HCEC 1CT (cell line): ENCODE measurements around the gene MST1R.
"Not testable (repeated sequence)": the region's sequence is repeated elsewhere in the genome, so short reads cannot be mapped to it uniquely, and the experiment has no call there.

Experiments
- DNase-seq: peaks from one replicate; pipeline ENCODE4 v3.0.0-alpha.2; 2017

Gene MST1R

GRCh38 chr3:49910409-49911123 is 6.9 kb upstream of the MST1R start:
- no peak for DNase-seq

GRCh38 chr3:49908373-49909199 is 4.9 kb upstream of the MST1R start:
- DNase-seq: no peak

- DNase-seq: no peak
Observed at GRCh38 chr3:49906073-49906743, 2.5 kb upstream of the MST1R start.

GRCh38 chr3:49904448-49904847 is 775 bp upstream of the MST1R start:
- DNase-seq: not testable (repeated sequence)

GRCh38 chr3:49902511-49903345 is 945 bp downstream of the MST1R start:
- no peak for DNase-seq

GRCh38 chr3:49901366-49902339 is 2.0 kb downstream of the MST1R start:
- no peak for DNase-seq

- no peak for DNase-seq
Observed at GRCh38 chr3:49900491-49901153, 3.1 kb downstream of the MST1R start.

GRCh38 chr3:49899815-49900214 is 3.9 kb downstream of the MST1R start:
- DNase-seq: no peak

GRCh38 chr3:49898991-49899390 is 4.7 kb downstream of the MST1R start:
- no peak for DNase-seq

GRCh38 chr3:49896345-49896744 is 7.3 kb downstream of the MST1R start:
- no peak for DNase-seq

- DNase-seq: no peak
Observed at GRCh38 chr3:49895791-49896190, 7.9 kb downstream of the MST1R start.

- DNase-seq: no peak
Observed at GRCh38 chr3:49889296-49889695, 14.4 kb downstream of the MST1R start.

GRCh38 chr3:49886922-49887265 is 16.8 kb downstream of the MST1R start:
- DNase-seq: no peak

GRCh38 chr3:49883998-49884397 is 19.7 kb downstream of the MST1R start:
- no peak for DNase-seq

GRCh38 chr3:49882166-49882565 is 21.5 kb downstream of the MST1R start:
- no peak for DNase-seq

GRCh38 chr3:49880581-49881315 is 22.9 kb downstream of the MST1R start:
- no peak for DNase-seq

GRCh38 chr3:49879721-49880120 is 24.0 kb downstream of the MST1R start:
- no peak for DNase-seq

- DNase-seq: no peak
Observed at GRCh38 chr3:49878686-49879085, 25.0 kb downstream of the MST1R start.

GRCh38 chr3:49877716-49878115 is 26.0 kb downstream of the MST1R start:
- DNase-seq: no peak

GRCh38 chr3:49876567-49876966 is 27.1 kb downstream of the MST1R start:
- DNase-seq: no peak
